ENCODE measurements around the gene ASCL5.

The ASCL5 gene

DNA sequence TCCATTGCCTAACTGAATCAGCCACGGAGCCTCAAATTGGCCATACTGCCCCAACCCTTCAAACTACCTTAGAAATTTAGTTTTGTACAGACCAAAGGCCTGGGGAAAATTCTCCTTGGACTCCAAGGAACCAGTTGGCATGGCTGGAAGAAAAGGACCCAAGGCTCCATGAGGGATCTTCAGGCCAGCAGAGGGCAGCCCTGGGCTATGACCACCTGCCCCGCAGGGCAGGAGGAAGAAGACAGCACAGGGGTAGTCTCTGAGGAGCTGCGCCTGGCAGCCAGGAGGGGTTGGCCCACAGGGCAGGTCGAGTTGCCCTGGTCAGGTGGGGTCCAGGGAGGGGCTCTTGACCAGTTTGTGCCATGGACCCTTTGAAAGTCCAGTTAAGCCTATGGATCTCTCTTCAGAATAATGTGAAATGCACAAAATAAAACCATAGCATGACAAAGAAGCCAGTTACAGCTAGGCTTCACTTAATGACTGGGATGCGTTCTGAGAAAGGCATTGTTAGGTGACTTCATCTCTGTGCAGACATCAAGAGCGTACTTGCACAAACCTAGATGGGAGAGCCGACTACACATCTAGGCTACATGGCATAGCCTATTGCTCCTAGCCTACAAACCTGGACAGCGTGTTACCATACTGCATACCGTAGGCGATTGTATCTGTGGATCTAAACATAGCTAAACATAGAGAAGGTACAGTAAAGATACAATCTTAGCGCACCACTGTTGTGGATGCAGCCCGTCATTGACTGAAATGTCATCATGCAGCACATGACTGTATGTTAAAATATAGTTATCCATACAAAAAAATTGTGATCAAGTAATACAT, 40.9 kb downstream of the ASCL5 start:
- ChIA-PET POLR2A (no interaction called here), CTCF (interaction anchor here (0.6 to 8.7 kb wide), 30 partner anchors 8 to 527 kb away, joined by 3 to 102 read pairs (median 6); partner anchors contain the start of genes ASCL5 and CACNA1S)
- H3K4me3 ChIP-seq (ENCODE audit: low read depth, low read length) = no peak overlapping the region
- TF ChIP-seq, protein P1, sequence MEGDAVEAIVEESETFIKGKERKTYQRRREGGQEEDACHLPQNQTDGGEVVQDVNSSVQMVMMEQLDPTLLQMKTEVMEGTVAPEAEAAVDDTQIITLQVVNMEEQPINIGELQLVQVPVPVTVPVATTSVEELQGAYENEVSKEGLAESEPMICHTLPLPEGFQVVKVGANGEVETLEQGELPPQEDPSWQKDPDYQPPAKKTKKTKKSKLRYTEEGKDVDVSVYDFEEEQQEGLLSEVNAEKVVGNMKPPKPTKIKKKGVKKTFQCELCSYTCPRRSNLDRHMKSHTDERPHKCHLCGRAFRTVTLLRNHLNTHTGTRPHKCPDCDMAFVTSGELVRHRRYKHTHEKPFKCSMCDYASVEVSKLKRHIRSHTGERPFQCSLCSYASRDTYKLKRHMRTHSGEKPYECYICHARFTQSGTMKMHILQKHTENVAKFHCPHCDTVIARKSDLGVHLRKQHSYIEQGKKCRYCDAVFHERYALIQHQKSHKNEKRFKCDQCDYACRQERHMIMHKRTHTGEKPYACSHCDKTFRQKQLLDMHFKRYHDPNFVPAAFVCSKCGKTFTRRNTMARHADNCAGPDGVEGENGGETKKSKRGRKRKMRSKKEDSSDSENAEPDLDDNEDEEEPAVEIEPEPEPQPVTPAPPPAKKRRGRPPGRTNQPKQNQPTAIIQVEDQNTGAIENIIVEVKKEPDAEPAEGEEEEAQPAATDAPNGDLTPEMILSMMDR (IDR thresholded peaks at IDR 0.05; ENCODE audit: insufficient read depth, low read length, missing control alignments) = peak; percentile 76
- no peak for DNase-seq (ENCODE audit: low read depth, low spot score)

- ChIA-PET POLR2A (no interaction called here), CTCF (interaction anchor here (0.7 to 8.7 kb wide), 12 partner anchors 9 to 525 kb away, joined by 3 to 102 read pairs (median 4); partner anchors contain the start of gene CACNA1S)
- TF ChIP-seq, protein P1 (IDR thresholded peaks at IDR 0.05; ENCODE audit: insufficient read depth, low read length, missing control alignments) = no peak
- no peak for DNase-seq (ENCODE audit: low read depth, low spot score)
- no peak overlapping the region for H3K4me3 ChIP-seq (ENCODE audit: low read depth, low read length)
Measured at GRCh38 chr1:201084295-201084694, 42.7 kb downstream of the ASCL5 start.

DNA sequence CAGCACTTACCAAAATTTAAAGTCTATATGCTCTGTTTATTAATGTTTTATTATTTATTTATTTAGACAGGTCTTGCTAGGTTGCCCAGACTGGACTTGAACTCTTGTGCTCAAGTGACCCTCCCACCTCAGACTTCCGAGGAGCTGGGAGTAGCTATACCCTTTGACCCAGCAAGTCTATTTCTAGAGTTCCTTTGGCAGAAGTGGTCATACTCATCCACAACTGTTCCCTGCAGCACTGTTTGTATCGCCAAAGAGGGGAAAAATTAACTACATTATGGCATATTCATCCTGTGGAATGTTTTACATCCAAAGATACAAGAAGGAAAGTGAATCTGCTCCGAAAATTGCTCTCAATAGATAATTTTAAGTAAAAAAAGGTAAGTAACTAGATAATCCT, 43.2 kb downstream of the ASCL5 start:
- no peak for DNase-seq (ENCODE audit: low read depth, low spot score)
- H3K4me3 ChIP-seq (ENCODE audit: low read depth, low read length) = no peak overlapping the region
- TF ChIP-seq, protein P1 (IDR thresholded peaks at IDR 0.05; ENCODE audit: insufficient read depth, low read length, missing control alignments) = no peak
- POLR2A ChIA-PET = no interaction called here
- CTCF ChIA-PET = interaction anchor here (0.7 to 8.7 kb wide), 8 partner anchors 9 to 525 kb away, joined by 3 to 102 read pairs (median 22); partner anchors contain the start of gene CACNA1S

GRCh38 chr1:201080135-201080534, 46.8 kb downstream of the ASCL5 start:
- ChIA-PET CTCF (interaction anchor here (1.0 to 8.7 kb wide), 6 partner anchors 11 to 143 kb away, joined by 3 to 102 read pairs (median 4); partner anchors contain the start of gene CACNA1S), POLR2A (no interaction called here)
- TF ChIP-seq, protein P1 (IDR thresholded peaks at IDR 0.05; ENCODE audit: insufficient read depth, low read length, missing control alignments) = no peak
- no peak overlapping the region for H3K4me3 ChIP-seq (ENCODE audit: low read depth, low read length)
- no peak for DNase-seq (ENCODE audit: low read depth, low spot score)

DNA sequence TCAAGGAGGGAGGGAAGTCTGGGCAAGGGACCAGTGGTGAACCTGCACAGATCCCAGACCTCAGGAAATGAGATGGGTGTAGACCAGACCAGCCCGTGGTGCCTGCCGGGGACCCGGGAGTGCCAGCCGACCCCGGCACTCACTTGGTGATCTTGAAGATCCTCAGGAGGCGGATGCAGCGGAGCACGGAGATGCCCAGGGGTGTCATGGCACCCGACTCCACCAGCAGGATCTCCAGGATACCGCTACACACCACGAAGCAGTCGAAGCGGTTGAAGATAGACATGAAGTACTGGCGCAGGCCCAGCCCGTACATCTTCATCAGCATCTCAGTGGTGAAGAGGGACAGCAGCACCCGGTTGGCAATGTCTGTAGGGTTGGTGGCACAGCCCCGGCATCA, 49.2 kb downstream of the ASCL5 start:
- POLR2A ChIA-PET = no interaction called here
- CTCF ChIA-PET = no interaction called here

DNA sequence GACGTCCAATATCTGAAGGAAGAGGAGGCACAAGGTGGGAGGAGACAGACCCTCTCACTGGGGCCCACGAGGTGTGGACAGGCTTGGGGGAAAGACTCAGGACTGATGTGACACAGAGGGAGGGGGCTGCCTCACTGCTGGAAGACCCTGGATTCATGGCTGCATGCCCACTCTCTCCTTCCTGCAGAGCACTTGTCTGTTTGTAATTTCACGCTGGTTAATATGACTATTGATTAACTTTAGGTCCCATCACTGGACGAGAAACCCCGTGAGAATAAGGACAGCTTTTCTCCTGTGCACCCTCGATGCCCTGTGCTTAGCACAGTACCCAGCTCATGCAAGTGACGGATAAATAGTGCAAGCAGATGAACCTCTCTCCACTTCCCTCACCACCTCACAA, 49.9 kb downstream of the ASCL5 start:
- no peak for DNase-seq (ENCODE audit: low read depth, low spot score)
- TF ChIP-seq, protein P1 (IDR thresholded peaks at IDR 0.05; ENCODE audit: insufficient read depth, low read length, missing control alignments) = no peak
- POLR2A ChIA-PET = no interaction called here
- CTCF ChIA-PET = interaction anchor here (3.3 kb wide), 1 partner anchor 9 kb away, joined by 17 read pairs; no protein-coding TSS in a partner anchor
- H3K4me3 ChIP-seq (ENCODE audit: low read depth, low read length) = no peak overlapping the region

More for the DNA sequence above, 49.2 kb downstream of the ASCL5 start:
- no peak overlapping the region for H3K4me3 ChIP-seq (ENCODE audit: low read depth, low read length)
- no peak for DNase-seq (ENCODE audit: low read depth, low spot score)
- TF ChIP-seq, protein P1 (IDR thresholded peaks at IDR 0.05; ENCODE audit: insufficient read depth, low read length, missing control alignments) = no peak

Measured in AG04449 (cell line).